SU-DHL-6 (cell line): ENCODE measurements around the gene EYS.

ENCODE experiments used
- H2AFZ ChIP-seq: fragments of 200-600 bp; sonication (generic); 2 replicates; pipeline ENCODE4 v1.6.1; 2014; ENCODE audit warnings: low read depth, mild to moderate bottlenecking, moderate library complexity, mixed read lengths, antibody characterized with exemption, low read length; ENCODE audit not compliant: severe bottlenecking
- H3F3A ChIP-seq: fragments of 200-600 bp; shearing (Covaris generic); 2 replicates; pipeline ENCODE4 v1.6.0; 2016; ENCODE audit warnings: antibody characterized with exemption, mild to moderate bottlenecking; ENCODE audit not compliant: insufficient read depth
- H3K27ac ChIP-seq: fragments of 200-600 bp; sonication (generic); 2 replicates; pipeline ENCODE4 v1.5.1; 2016; ENCODE audit warnings: low read depth, mild to moderate bottlenecking, low read length, moderate library complexity, mixed read lengths
- H3K27me3 ChIP-seq: fragments of 200-600 bp; sonication (generic), shearing (Covaris generic); 2 replicates; pipeline ENCODE4 v1.6.0; 2014; ENCODE audit warnings: mild to moderate bottlenecking, low read length
- H3K36me3 ChIP-seq: fragments of 200-600 bp; sonication (generic); 2 replicates; pipeline ENCODE4 v1.6.1; 2014; ENCODE audit warnings: mild to moderate bottlenecking, low read length, mixed read lengths
- H3K4me2 ChIP-seq: fragments of 300-600, 200-600 bp; shearing (Covaris generic), sonication (generic); 2 replicates; pipeline ENCODE4 v1.6.0; 2014; ENCODE audit warnings: low read length, low read depth, mild to moderate bottlenecking; ENCODE audit not compliant: poor library complexity, severe bottlenecking
- H3K4me3 ChIP-seq: fragments of 200-600 bp; sonication (generic); 2 replicates; pipeline ENCODE4 v1.5.1; 2014; ENCODE audit warnings: antibody characterized with exemption, low read length, mild to moderate bottlenecking, mixed read lengths; ENCODE audit not compliant: insufficient read depth, poor library complexity, severe bottlenecking
- H3K79me2 ChIP-seq: fragments of 200-600 bp; sonication (generic); 2 replicates; pipeline ENCODE4 v1.6.1; 2014; ENCODE audit warnings: mild to moderate bottlenecking, low read length, moderate library complexity; ENCODE audit not compliant: insufficient read depth
- H3K9ac ChIP-seq: fragments of 200-600 bp; sonication (generic); 2 replicates; pipeline ENCODE4 v1.7.0; 2014; ENCODE audit warnings: mild to moderate bottlenecking, low read length
- H3K9me2 ChIP-seq: fragments of 200-600 bp; sonication (generic); replicated peaks from 2 replicates; pipeline ENCODE4 v1.6.1; 2014; ENCODE audit warnings: low read length; ENCODE audit not compliant: insufficient read depth
- H3K9me3 ChIP-seq: fragments of 200-600 bp; sonication (generic); 2 replicates; pipeline ENCODE4 v1.6.1; 2014; ENCODE audit warnings: low read length, mixed read lengths; ENCODE audit not compliant: insufficient read depth
- H4K20me1 ChIP-seq: fragments of 200-600 bp; sonication (generic); 2 replicates; pipeline ENCODE4 v1.6.1; 2014; ENCODE audit warnings: low read depth, mild to moderate bottlenecking, antibody characterized with exemption, low read length, moderate library complexity, mixed read lengths
- EZH2phosphoT487 ChIP-seq: fragments of 200-600 bp; sonication (generic), shearing (Covaris generic); conservative IDR thresholded peaks from 2 replicates; pipeline ENCODE4 v1.6.1; 2018; ENCODE audit warnings: mild to moderate bottlenecking, antibody characterized with exemption, low read length, moderate library complexity, mixed read lengths
- TF ChIP-seq, protein P1 (sequence below): fragments of 200-600 bp; sonication (generic); IDR thresholded peaks from one replicate; pipeline ENCODE4 v1.5.1; 2017; ENCODE audit warnings: antibody characterized with exemption, mild to moderate bottlenecking, low read length, moderate library complexity; ENCODE audit not compliant: insufficient read depth, poor library complexity, severe bottlenecking

Gene EYS

GRCh38 chr6:64040113-64040512, 1666.9 kb downstream of the EYS start:
- no peak overlapping the region for H3K4me2 ChIP-seq
- TF ChIP-seq EZH2phosphoT487 = no peak
- TF ChIP-seq, protein P1, sequence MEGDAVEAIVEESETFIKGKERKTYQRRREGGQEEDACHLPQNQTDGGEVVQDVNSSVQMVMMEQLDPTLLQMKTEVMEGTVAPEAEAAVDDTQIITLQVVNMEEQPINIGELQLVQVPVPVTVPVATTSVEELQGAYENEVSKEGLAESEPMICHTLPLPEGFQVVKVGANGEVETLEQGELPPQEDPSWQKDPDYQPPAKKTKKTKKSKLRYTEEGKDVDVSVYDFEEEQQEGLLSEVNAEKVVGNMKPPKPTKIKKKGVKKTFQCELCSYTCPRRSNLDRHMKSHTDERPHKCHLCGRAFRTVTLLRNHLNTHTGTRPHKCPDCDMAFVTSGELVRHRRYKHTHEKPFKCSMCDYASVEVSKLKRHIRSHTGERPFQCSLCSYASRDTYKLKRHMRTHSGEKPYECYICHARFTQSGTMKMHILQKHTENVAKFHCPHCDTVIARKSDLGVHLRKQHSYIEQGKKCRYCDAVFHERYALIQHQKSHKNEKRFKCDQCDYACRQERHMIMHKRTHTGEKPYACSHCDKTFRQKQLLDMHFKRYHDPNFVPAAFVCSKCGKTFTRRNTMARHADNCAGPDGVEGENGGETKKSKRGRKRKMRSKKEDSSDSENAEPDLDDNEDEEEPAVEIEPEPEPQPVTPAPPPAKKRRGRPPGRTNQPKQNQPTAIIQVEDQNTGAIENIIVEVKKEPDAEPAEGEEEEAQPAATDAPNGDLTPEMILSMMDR = no peak
- no peaks in the 10 kb centered on the region for H3K9me3 ChIP-seq

DNA sequence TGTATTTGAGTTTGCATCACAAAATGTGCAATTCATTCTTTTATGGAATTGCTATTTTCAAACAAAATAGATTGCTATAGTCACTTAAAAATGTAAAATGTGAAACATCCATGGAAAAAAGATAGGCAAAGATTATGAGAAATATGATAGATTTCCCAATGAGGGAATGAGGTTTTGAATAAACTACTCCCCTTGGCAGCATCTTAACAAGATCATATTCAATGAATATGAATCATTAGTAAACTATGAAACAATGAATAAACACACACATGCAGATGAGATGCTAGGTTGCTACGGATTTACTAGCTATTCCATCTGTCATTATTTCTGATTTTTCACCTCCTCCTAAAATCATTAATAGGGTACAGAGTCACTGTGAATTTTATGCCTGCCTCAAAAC, 1669.6 kb downstream of the EYS start:
- Histone ChIP-seq H3K36me3 (no peaks in the 10 kb centered on the region), H3K27ac (no peak overlapping the region), H3K79me2 (no peaks in the 10 kb centered on the region), H4K20me1 (no peaks in the 10 kb centered on the region), H3K4me3 (no peak overlapping the region), H3K4me2 (no peak overlapping the region), H3K27me3 (no peaks in the 10 kb centered on the region), H3K9me2 (no peaks in the 10 kb centered on the region), H3K9ac (no peak overlapping the region), H2AFZ (no peak overlapping the region), H3K9me3 (no peaks in the 10 kb centered on the region), H3F3A (no peaks in the 10 kb centered on the region)
- TF ChIP-seq, protein P1 = no peak
- no peak for TF ChIP-seq EZH2phosphoT487

More at GRCh38 chr6:64040113-64040512, 1666.9 kb downstream of the EYS start:
- no peaks in the 10 kb centered on the region for H3K79me2 ChIP-seq
- no peaks in the 10 kb centered on the region for H3K36me3 ChIP-seq
- H2AFZ ChIP-seq = no peak overlapping the region
- no peak overlapping the region for H3K4me3 ChIP-seq
- no peaks in the 10 kb centered on the region for H4K20me1 ChIP-seq
- H3K9ac ChIP-seq = no peak overlapping the region
- H3K27ac ChIP-seq = no peak overlapping the region
- H3K27me3 ChIP-seq = no peaks in the 10 kb centered on the region
- no peaks in the 10 kb centered on the region for H3K9me2 ChIP-seq
- H3F3A ChIP-seq = no peaks in the 10 kb centered on the region

GRCh38 chr6:64034910-64035655, 1671.9 kb downstream of the EYS start:
- Histone ChIP-seq H3K27ac (no peak overlapping the region), H2AFZ (no peak overlapping the region), H3F3A (no peaks in the 10 kb centered on the region), H3K9me3 (no peaks in the 10 kb centered on the region), H3K79me2 (no peaks in the 10 kb centered on the region), H3K36me3 (no peaks in the 10 kb centered on the region), H3K4me3 (no peak overlapping the region), H4K20me1 (no peaks in the 10 kb centered on the region), H3K4me2 (no peak overlapping the region), H3K9me2 (no peaks in the 10 kb centered on the region), H3K9ac (no peak overlapping the region), H3K27me3 (no peaks in the 10 kb centered on the region)
- no peak for TF ChIP-seq EZH2phosphoT487
- TF ChIP-seq, protein P1 = no peak
